Activated CD4-positive, alpha-beta T cell treated with anti-CD3 and anti-CD28 coated beads, Interleukin-2, amount 50 U/mL, for 48 hours (primary cell): ENCODE measurements around the gene GLI1.

Source experiments
- DNase-seq, 2 experiments: peaks; one replicate each; pipeline ENCODE4 v3.0.0-alpha.2; 2020

The GLI1 gene

DNA sequence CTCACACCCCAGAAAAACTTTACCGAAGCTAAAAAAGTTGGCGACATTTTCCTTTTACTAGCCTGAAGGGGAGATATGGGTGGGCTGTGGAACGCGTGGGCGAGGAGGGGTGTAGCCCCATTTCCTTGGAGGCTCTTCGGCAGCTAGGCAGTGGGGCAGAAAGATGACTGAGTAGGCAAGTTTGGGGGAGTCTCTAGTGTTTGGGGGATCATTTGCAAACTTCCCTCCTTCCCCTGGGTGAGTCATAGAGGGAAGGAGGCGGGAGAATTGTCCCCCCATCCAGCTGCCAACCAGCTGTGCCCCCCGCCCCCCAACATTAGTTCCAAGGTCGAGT is 2.3 kb downstream of the GLI1 start:
- no peak for DNase-seq

DNA sequence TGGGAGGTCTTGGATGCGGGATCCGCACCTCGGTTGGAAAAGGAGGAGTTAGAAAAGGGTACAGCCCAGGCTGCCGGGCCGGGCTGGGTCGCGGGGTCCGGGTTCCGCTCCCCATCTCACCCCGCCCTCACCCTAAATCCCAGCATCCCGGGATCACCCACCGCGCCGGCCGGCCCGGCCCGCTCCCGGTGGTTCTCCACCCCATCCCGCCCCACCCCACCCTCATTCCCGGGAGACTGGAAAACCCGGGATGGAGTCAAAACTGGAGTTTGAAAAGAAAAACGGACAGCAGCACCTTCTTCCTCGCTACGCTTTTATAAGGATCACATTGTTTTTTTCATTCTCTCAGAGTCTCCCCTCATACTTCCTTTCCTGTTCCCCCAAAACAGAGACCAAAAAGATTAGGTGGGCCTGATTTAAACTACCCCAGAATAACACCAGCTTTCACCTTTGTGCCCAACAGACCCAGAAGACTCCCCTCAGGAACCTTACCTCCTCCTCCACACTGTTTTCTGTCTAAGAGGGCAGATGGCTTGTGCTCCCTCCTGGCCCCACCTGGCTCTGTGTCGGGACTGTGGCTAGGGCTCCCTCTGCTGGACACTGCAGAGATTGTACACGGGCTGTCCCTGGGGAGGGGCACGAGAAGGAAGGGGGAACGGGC is 2.8 kb downstream of the GLI1 start:
- DNase-seq = peak; percentile 92 to 94

DNA sequence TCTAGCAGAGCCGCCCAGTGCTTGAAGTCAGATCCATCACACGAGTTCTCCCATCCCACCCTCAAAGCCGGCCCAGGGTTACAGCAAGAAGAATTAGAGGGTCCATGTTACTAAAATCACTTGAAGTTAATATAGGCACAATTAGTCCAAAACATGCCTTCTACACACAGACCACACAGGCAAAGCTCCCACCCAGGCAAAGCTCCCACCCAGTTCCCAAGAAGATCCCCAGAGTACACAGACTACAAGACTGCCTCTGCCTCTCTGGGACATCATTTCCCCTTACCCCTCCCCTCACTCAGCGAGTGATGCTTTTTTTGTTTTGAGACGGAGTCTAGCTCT is 3.3 kb downstream of the GLI1 start:
- no peak for DNase-seq

DNA sequence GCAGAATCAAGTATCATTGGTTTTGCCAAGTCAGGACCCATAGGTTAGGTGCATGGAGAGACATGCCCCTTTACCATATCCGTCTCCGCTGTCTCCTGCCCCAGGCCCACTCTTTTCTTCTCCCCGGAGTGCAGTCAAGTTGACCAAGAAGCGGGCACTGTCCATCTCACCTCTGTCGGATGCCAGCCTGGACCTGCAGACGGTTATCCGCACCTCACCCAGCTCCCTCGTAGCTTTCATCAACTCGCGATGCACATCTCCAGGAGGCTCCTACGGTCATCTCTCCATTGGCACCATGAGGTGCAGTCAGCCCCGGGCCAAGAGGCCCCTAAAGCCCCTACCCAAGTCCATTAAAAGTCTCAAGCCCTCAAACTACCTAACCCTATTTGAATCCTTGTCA is 5.0 kb downstream of the GLI1 start:
- DNase-seq = no peak

DNA sequence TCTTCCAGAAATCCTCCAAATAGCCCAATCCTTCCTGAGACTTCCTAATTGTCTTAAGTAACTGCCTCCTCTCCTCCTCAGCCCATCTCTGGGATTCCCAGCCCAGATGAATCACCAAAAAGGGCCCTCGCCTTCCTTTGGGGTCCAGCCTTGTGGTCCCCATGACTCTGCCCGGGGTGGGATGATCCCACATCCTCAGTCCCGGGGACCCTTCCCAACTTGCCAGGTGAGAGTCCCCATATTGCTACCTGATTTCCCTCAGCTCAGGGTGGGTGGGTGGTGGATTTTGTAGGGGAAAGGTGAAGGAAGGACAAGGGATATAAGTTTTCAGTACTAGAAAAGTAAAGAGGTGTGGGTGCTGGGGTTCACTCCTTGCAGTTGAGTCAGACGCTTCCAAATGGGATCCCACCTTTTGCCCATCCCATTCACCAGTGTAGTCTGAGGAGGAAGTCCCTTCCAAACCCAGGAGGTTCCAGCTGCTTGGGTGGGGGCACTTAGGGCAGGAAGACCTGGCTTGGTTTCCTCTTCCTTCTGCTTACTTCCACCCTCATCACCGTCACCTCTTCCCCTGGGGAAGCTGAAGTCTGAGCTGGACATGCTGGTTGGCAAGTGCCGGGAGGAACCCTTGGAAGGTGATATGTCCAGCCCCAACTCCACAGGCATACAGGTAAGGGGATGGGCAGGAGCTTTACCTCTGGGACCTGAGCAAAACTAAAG is 5.6 kb downstream of the GLI1 start:
- no peak for DNase-seq

DNA sequence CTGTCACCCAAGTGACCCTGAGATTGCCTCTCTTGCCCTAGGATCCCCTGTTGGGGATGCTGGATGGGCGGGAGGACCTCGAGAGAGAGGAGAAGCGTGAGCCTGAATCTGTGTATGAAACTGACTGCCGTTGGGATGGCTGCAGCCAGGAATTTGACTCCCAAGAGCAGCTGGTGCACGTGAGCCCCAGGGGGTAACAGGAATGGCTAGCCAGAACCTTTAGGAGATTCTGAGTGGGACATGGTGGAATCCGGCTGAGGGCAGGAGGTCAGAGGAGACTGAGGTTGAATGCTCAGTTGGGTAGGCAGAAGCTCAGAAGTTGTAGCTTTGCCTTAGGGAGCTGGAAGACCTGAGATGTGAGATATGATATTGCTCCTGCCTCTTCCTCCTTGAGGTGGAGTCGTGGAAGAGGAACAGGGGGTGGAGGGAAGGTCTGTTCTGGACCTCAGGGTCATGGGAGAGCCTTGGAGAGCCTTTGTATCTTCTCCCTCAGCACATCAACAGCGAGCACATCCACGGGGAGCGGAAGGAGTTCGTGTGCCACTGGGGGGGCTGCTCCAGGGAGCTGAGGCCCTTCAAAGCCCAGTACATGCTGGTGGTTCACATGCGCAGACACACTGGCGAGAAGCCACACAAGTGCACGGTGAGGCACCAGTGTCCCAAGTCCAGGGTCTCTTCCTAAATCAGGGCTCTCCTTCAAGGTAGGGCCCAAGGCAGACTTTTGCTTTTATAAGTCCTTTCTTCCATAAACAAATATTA is 6.3 kb downstream of the GLI1 start:
- DNase-seq = no peak

DNA sequence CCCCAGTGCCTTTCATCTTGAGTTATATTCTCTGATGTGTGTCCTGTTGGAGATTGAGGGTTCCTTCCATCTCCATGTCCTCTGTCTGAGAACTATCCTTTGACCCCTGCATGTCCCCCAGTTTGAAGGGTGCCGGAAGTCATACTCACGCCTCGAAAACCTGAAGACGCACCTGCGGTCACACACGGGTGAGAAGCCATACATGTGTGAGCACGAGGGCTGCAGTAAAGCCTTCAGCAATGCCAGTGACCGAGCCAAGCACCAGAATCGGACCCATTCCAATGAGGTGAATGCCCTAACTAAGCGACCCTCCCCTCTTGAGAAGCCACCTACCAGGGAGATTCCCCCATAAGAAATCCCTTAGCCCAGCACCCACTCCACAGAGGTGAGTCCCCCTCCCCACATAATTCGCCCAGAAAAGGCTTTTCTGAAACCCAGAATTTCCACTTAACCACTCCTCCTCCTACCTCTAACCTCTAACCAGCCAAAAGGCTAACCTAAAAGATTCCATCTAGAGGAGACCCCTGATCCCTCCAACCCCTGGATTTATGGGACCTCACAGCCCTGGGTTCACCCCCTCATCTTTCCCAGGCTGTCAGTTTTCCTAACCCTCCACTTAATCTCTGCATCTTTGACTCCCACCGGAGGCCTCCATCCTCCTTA is 7.8 kb downstream of the GLI1 start:
- DNase-seq = no peak

DNA sequence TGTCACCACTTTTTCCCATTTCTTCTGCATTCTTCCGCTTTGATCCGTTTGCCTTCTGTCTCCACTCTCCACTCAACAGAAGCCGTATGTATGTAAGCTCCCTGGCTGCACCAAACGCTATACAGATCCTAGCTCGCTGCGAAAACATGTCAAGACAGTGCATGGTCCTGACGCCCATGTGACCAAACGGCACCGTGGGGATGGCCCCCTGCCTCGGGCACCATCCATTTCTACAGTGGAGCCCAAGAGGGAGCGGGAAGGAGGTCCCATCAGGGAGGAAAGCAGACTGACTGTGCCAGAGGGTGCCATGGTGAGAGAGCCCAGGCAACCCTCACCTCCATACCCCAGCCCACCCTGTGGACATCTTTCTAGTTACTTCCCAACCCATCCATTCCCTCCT is 8.3 kb downstream of the GLI1 start:
- no peak for DNase-seq

DNA sequence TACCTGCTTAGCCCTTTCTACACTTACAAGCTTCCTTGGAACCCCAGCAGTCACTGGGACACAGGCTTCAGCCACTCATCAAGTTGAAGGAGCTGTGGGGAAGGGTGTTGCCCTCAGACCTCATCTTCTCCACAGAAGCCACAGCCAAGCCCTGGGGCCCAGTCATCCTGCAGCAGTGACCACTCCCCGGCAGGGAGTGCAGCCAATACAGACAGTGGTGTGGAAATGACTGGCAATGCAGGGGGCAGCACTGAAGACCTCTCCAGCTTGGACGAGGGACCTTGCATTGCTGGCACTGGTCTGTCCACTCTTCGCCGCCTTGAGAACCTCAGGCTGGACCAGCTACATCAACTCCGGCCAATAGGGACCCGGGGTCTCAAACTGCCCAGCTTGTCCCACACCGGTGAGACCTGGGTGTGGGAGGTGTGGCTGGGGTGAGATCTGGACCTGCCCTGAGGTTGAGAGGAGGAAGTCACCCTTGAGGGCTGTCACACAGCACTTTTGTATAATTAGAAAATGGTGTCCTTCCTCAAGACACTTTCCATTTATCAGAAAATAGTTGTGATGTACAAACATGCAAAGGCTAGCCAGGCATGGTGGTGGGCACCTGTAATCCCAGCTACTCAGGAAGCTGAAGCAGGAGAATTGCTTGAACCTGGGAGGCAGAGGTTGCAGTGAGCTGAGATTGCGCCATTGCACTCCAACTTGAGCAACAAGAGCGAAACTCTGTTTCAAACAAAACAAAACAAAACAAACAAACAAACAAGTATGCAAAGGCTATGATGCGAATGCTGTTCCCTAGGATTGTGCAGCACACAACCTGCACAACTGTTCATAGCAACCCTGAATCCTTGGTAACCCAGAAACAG is 9.9 kb downstream of the GLI1 start:
- no peak for DNase-seq

DNA sequence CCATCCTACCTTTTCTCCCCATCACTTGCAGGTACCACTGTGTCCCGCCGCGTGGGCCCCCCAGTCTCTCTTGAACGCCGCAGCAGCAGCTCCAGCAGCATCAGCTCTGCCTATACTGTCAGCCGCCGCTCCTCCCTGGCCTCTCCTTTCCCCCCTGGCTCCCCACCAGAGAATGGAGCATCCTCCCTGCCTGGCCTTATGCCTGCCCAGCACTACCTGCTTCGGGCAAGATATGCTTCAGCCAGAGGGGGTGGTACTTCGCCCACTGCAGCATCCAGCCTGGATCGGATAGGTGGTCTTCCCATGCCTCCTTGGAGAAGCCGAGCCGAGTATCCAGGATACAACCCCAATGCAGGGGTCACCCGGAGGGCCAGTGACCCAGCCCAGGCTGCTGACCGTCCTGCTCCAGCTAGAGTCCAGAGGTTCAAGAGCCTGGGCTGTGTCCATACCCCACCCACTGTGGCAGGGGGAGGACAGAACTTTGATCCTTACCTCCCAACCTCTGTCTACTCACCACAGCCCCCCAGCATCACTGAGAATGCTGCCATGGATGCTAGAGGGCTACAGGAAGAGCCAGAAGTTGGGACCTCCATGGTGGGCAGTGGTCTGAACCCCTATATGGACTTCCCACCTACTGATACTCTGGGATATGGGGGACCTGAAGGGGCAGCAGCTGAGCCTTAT is 10.8 kb downstream of the GLI1 start:
- DNase-seq = no peak

DNA sequence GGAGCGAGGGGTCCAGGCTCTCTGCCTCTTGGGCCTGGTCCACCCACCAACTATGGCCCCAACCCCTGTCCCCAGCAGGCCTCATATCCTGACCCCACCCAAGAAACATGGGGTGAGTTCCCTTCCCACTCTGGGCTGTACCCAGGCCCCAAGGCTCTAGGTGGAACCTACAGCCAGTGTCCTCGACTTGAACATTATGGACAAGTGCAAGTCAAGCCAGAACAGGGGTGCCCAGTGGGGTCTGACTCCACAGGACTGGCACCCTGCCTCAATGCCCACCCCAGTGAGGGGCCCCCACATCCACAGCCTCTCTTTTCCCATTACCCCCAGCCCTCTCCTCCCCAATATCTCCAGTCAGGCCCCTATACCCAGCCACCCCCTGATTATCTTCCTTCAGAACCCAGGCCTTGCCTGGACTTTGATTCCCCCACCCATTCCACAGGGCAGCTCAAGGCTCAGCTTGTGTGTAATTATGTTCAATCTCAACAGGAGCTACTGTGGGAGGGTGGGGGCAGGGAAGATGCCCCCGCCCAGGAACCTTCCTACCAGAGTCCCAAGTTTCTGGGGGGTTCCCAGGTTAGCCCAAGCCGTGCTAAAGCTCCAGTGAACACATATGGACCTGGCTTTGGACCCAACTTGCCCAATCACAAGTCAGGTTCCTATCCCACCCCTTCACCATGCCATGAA is 11.5 kb downstream of the GLI1 start:
- DNase-seq = no peak

DNA sequence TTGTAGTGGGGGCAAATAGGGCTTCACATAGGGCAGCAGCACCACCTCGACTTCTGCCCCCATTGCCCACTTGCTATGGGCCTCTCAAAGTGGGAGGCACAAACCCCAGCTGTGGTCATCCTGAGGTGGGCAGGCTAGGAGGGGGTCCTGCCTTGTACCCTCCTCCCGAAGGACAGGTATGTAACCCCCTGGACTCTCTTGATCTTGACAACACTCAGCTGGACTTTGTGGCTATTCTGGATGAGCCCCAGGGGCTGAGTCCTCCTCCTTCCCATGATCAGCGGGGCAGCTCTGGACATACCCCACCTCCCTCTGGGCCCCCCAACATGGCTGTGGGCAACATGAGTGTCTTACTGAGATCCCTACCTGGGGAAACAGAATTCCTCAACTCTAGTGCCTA is 12.1 kb downstream of the GLI1 start:
- DNase-seq = no peak

DNA sequence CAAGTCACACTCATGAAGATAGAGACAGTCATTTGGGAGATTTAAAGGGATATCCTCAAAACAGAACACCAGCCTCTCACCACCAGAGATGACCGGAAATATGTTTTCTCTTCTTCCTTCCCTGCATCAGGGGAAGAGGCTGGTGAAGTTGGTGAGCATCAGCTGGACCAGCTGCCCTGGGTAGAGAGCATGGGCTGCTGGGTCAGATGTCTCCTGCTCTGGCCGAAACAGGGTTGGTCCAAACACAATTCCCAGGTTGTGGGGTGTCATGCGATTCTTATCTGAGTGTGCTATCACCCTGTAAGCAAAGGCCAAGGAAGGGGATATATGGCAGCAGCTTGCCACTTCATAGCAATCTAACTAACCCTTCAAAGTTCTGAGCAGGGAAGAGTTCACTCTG is 12.8 kb downstream of the GLI1 start:
- DNase-seq = no peak

DNA sequence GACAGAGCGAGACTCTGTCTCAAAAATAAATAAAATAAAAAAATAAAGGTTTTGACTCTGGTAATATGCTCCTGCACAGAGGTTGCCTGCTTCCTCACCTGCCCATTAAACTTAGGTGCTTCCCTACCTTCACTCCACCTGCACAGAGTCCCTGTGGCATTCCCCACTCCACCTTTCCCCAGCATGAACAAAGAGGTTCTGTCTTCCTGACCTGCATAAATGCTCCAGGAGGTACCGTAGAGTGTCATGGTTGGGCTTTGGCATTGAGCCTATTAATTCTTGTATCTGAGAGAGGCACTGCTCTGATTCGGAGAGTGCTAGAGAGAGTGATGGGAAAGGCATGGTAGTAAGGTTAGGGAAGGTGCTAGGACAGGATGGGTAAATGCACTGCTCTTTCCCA is 13.8 kb downstream of the GLI1 start:
- no peak for DNase-seq

DNA sequence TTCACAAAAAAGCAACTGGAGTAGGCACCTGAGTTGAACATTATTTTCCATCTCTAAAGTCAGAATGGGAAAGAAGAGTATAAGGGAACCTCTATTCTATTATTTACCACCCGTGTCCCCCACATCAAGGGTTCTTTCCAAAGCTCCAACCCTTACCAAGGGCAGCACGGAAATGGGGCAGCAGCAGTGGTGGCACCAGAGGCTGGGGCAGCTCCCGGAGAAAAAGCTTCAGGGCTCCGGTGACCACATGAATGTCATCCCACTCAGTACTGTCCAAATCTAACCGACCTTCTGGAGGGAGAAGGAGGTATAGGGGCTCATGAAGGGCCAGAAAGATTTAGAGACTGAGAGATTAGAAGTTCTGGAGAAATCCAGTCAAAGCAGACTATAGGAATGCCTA is 14.3 kb downstream of the GLI1 start:
- DNase-seq = no peak

DNA sequence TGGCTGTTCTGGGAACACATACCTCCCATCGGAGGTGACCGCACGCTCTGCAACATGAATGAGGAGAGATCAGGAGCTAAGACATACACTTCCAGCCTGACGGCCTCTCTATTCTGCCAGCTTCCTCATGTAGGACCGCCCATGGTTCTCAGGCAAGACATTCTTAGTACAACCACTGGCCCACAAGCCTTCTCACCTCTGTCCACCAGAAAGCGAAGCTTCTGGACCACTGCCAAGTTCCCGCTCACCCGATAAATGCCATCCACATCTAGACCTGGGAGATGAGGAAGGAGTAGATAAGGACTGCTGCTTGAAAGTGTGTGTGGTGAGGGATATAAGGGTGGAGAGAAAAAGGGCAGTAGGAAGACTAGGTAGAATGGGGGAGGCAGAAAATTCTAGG is 14.8 kb downstream of the GLI1 start:
- DNase-seq = no peak

DNA sequence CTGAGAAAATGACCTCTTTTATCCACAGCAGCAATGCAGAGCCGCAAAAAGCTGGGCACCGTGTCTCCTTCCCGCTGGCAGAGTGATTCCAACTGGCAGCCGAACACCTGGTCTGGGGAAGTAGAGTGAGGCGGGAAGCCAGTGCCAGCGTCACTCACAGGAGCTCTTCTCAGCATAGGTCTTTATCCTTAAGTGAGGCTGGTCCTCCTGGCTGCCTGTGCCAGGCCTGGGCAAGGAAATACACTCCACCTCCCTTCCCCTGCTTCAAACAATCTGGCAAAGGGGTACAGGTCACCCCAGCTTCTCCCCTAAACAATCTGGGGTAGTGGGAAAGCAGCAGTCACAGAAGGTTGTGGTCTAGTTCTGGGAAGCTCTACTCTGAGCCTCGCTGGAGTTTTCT is 15.3 kb downstream of the GLI1 start:
- DNase-seq = no peak

DNA sequence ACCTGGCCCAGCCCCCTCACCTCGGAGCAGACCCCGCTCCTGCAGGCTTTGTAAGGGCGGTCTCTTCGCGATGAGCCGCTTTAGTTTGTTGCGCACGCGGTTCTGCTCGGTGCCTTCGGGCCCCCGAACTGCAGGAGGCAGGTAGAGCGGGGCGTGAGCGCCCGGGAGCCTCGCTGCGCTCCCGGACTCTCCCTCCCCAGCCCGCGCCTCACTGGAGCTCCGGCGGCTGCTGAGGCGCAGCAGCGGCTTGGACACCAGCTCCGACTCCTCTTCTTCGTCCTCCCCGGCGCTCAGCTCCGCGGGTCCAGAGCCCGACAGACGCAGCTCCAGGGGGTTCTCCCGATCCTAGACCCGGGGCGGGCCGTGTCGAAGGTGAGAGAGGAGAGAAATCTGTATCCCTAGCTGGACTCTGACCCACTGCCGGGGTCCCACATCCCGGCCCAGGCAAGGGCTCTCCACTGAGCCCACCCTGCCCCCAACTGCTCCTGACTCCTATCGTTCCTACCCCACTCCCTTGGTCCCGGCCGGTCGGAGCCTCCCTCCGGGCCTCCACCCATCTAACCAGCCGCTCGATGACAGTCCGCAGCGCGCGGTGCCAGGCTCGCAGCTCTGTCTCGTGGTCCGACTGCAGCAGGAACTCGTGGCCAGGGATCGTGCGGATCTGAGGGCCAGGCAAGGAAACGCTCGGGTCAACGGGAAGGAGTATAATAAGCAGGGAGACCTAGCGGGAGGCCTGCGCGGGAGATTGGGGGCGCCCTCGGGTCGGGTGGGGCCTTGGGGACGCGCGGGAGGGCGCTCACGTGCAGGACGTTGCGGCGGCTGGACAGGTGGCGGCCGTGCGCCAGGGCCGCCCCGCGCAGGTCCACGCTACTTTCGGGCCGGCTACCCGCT is 15.9 kb downstream of the GLI1 start:
- DNase-seq = no peak

DNA sequence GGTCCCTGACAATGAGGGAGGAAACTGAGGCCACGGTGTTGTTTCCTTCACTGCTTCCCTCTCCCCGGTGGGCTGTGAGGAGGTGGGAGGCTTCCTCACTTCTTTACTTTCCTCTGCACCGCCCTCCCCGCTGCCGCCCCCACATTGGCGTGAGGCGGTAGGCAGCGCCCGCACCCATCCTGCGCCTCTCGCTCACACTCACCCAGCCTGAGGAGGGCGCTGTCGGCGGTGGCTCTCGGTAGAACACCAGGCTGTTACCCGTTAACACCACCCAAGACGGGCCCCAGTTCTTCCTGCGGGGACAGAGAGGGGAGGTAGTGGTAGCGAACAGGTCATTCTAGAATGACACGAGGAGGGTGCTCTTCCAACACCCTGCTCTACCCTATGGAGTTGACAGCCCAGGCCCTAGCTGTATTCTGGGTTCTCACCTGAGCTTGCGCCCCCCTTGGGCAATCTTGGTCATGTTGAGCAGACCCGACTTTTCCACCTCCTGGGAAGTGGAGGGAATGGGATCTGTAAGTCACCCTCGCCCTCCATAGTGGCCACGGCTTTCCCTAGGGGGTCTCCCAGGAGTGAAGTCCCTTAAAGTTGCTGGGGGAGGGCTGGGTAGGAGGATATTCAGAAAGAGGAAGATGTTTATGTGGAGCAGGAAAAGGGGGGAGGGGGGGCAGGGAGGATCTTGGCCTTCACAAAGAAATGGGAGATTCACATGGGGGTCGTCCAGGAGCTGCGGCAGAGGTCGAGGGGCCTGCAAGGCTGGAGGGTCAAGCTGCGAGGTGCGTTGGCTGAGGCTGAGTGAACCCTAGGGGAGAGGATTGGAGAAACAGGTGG is 16.8 kb downstream of the GLI1 start:
- DNase-seq = peak; percentile 88 to 90
